Upper lobe of left lung (tissue), 6 donors: Measurements from ENCODE around the gene PBX3. TPM values are rescaled to one million over a fixed set of nuclear protein-coding genes. Genes with fewer than 3 reads are reported as not detected.

ENCODE experiments used
- ATAC-seq, 2 donors: fragments of 200-7000 bp; cut with Tn5 transposase; one replicate each; pipeline ENCODE4 v1.9.1; 2022; ENCODE audit warnings: mild to moderate bottlenecking in 2 of 2, moderate library complexity in 2 of 2; ENCODE audit not compliant: low FRiP score in 2 of 2
- DNase-seq, 2 donors: peaks; one replicate each; pipeline ENCODE4 v3.0.0-alpha.2; 2019 to 2020
- H3K27ac ChIP-seq, 4 donors: fragments of 200-600 bp; sonication (generic); one replicate each; pipeline ENCODE4 v1.5.1; 2016 to 2019
- H3K27me3 ChIP-seq, 4 donors: fragments of 200-600 bp; sonication (generic); one replicate each; pipeline ENCODE4 v1.5.1; 2017 to 2019
- H3K36me3 ChIP-seq, 4 donors: fragments of 200-600 bp; sonication (generic); one replicate each; pipeline ENCODE4 v1.5.1; 2016 to 2019
- H3K4me1 ChIP-seq, 4 donors: fragments of 200-600 bp; sonication (generic); one replicate each; pipeline ENCODE4 v1.5.1; 2018 to 2019
- H3K4me3 ChIP-seq, 4 donors: fragments of 200-600 bp; sonication (generic); one replicate each; pipeline ENCODE4 v1.5.1; 2017 to 2019; ENCODE audit warnings: mild to moderate bottlenecking in 2 of 4, moderate library complexity in 1 of 4
- H3K9me3 ChIP-seq, 4 donors: fragments of 200-600 bp; sonication (generic); one replicate each; pipeline ENCODE4 v1.5.1; 2018 to 2019
- CTCF ChIP-seq, 6 experiments: fragments of 450-650 bp in 4 of 6; fragments of 200-600 bp in 2 of 6; sonication (generic) in 2 of 6; IDR thresholded peaks; one replicate each; pipeline ENCODE4 v1.5.1; 2016 to 2019; ENCODE audit warnings: antibody characterized with exemption in 6 of 6
- EP300 ChIP-seq, 4 donors: sonication (generic); formaldehyde crosslinking; IDR thresholded peaks; one replicate each; pipeline ENCODE4 v1.5.1; 2017; ENCODE audit warnings: antibody characterized with exemption in 4 of 4, control low read depth in 2 of 4
- POLR2A ChIP-seq, 4 donors: fragments of 450-650 bp; IDR thresholded peaks; one replicate each; pipeline ENCODE4 v1.5.1; 2016 to 2017; ENCODE audit warnings: antibody characterized with exemption in 4 of 4, mild to moderate bottlenecking in 2 of 4
- POLR2AphosphoS5 ChIP-seq, 2 donors: sonication (generic); formaldehyde crosslinking; IDR thresholded peaks; one replicate each; pipeline ENCODE4 v1.5.1; 2017; ENCODE audit warnings: antibody characterized with exemption in 2 of 2
- WGBS, 2 donors: methylation state at CpG; one replicate each; pipeline ENCODE4 v1.1.5; 2017 to 2018; 5-methylcytosine and 5-hydroxymethylcytosine counted together
- total RNA-seq, 6 donors: library from RNA; depleted of rRNA in 4 of 6; stranded (reverse); fragments of >200 nt in 4 of 6; gene quantifications; one replicate each; pipeline versions ENCODE4 v1.1.0 to v1.2.1, GENCODE V29; 2016 to 2021
- donor health status: DM: no; HTN: no; CAD: no; lungs with moderate emphysema.
- donor health status: DM: no; HTN: yes; CAD: no; lungs with severe emphysema.

Gene PBX3
- total RNA-seq, 6 donors from 2014 or later, result 25.7 to 57.6 (median 41.9) TPM

- peaks cover 0 to 4% (median 0%) of the 10 kb centered on the region in 4 donors for H3K36me3 ChIP-seq
- no peaks in the 10 kb centered on the region for H3K27me3 ChIP-seq
- 81 to 89% methylated on average over 2 of the region's 2 CpGs for WGBS, 2 donors
- H3K27ac ChIP-seq, result no peak overlapping the region
- ATAC-seq (no peak), DNase-seq (no peak)
- TF ChIP-seq POLR2AphosphoS5 (IDR thresholded peaks at IDR 0.05) (no peak), POLR2A (IDR thresholded peaks at IDR 0.05) (no peak), CTCF (IDR thresholded peaks at IDR 0.05) (no peak), EP300 (IDR thresholded peaks at IDR 0.05) (no peak)
- no peaks in the 10 kb centered on the region for H3K9me3 ChIP-seq
- peaks cover 0 to 4% (median 0%) of the 10 kb centered on the region in 4 donors for H3K4me1 ChIP-seq
- no peak overlapping the region for H3K4me3 ChIP-seq
These were observed 47.5 kb downstream of the PBX3 start for GRCh38 chr9:125794708-125795107.

- no peak for TF ChIP-seq EP300 (IDR thresholded peaks at IDR 0.05)
- no peak for TF ChIP-seq CTCF (IDR thresholded peaks at IDR 0.05)
- no peak for TF ChIP-seq POLR2A (IDR thresholded peaks at IDR 0.05)
- TF ChIP-seq POLR2AphosphoS5 (IDR thresholded peaks at IDR 0.05), result no peak
- Histone ChIP-seq H3K36me3 (no peaks in the 10 kb centered on the region), H3K27ac (no peak overlapping the region), H3K4me3 (no peak overlapping the region), H3K27me3 (no peaks in the 10 kb centered on the region), H3K4me1 (peaks cover 0 to 4% (median 0%) of the 10 kb centered on the region in 4 donors), H3K9me3 (no peaks in the 10 kb centered on the region)
- DNase-seq (no peak), ATAC-seq (no peak)
- 97 to 98% methylated on average over 4 of the region's 4 CpGs for WGBS, 2 donors
These were observed 48.9 kb downstream of the PBX3 start for GRCh38 chr9:125795970-125796596.

- DNase-seq (no peak), ATAC-seq (no peak)
- Histone ChIP-seq H3K36me3 (no peaks in the 10 kb centered on the region), H3K9me3 (no peaks in the 10 kb centered on the region), H3K27me3 (no peaks in the 10 kb centered on the region), H3K4me1 (peaks cover 0 to 4% (median 0%) of the 10 kb centered on the region in 4 donors), H3K4me3 (no peak overlapping the region), H3K27ac (no peak overlapping the region)
- 61 to 75% methylated on average over 2 of the region's 2 CpGs for WGBS, 2 donors
- no peak for TF ChIP-seq POLR2A (IDR thresholded peaks at IDR 0.05)
- TF ChIP-seq POLR2AphosphoS5 (IDR thresholded peaks at IDR 0.05), result no peak
- no peak for TF ChIP-seq CTCF (IDR thresholded peaks at IDR 0.05)
- no peak for TF ChIP-seq EP300 (IDR thresholded peaks at IDR 0.05)
These were observed 50.8 kb downstream of the PBX3 start for GRCh38 chr9:125797930-125798329.

GRCh38 chr9:125803526-125803925 lies 56.4 kb downstream of the PBX3 start:
- DNase-seq (no peak), ATAC-seq (no peak)
- no peak for TF ChIP-seq CTCF (IDR thresholded peaks at IDR 0.05)
- no peak for TF ChIP-seq EP300 (IDR thresholded peaks at IDR 0.05)
- no peak for TF ChIP-seq POLR2AphosphoS5 (IDR thresholded peaks at IDR 0.05)
- no peak for TF ChIP-seq POLR2A (IDR thresholded peaks at IDR 0.05)
- no peaks in the 10 kb centered on the region for H3K27me3 ChIP-seq
- H3K4me3 ChIP-seq, result no peak overlapping the region
- no peaks in the 10 kb centered on the region for H3K36me3 ChIP-seq
- WGBS, 2 donors, result 90 to 94% methylated on average over 2 of the region's 2 CpGs
- no peak overlapping the region for H3K27ac ChIP-seq
- H3K4me1 ChIP-seq, result peaks cover 0 to 6% (median 0%) of the 10 kb centered on the region in 4 donors
- H3K9me3 ChIP-seq, result no peaks in the 10 kb centered on the region

GRCh38 chr9:125805057-125805456 lies 57.9 kb downstream of the PBX3 start:
- 85 to 96% methylated on average over 2 of the region's 2 CpGs for WGBS, 2 donors
- Histone ChIP-seq H3K4me3 (no peak overlapping the region), H3K27me3 (no peaks in the 10 kb centered on the region), H3K4me1 (peaks cover 0 to 6% (median 0%) of the 10 kb centered on the region in 4 donors), H3K36me3 (no peaks in the 10 kb centered on the region), H3K9me3 (no peaks in the 10 kb centered on the region), H3K27ac (no peak overlapping the region)
- TF ChIP-seq EP300 (IDR thresholded peaks at IDR 0.05) (no peak), CTCF (IDR thresholded peaks at IDR 0.05) (no peak), POLR2AphosphoS5 (IDR thresholded peaks at IDR 0.05) (no peak), POLR2A (IDR thresholded peaks at IDR 0.05) (no peak)
- no peak for DNase-seq
- peak in 1 of 2 donors; percentile 88 for ATAC-seq
